ELF-1 (cell line): ENCODE results near the gene SMIM21.

Experiments used
- DNase-seq: peaks from one replicate; pipeline ENCODE4 v3.0.0-alpha.2; 2016; ENCODE audit warnings: low read depth, low spot score

Gene SMIM21

DNA sequence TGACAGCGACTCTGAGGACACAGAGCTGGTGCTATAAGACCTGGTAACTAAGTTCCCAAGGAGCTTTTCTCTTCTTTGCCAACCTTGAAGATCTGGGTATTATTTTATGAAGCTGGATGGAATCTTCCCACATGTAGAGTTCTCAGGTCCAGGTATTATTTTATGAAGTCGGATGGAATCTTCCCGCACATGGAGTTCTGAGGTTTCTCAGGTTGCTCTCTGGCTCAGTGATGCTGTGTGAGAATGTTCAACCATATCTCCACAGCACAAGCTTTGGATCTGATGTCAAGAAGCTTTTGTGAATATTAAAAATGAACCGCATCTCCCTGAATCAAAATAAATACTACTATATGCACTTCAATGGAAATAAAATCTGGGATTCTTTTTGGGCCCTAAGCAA is at the start of gene SMIM21:
TSS of gene SMIM21 (minus strand) at position 101 of the 400 bp plus-strand sequence. CDS start 140 bp downstream, outside the sequence.
- DNase-seq: no peak

DNA sequence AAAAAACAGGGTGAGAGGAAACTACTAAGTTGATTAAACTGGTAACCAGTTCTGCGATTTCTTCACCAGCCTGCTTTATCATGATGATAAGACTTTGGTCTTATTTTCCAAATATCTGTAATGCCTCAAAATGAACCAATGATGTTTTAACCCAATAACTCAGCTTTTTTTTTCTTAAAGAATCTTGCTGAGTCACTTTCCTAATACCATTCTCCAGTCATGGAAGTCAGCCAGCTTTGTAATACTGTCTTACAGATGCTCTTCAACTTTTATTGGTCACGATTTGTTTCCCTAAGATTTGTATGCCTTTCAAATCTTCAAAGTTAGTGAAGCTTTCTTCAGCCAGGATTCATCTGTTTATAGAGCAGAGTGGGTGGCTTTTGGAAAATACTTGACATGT is 47.7 kb upstream of the SMIM21 start:
- no peak for DNase-seq

DNA sequence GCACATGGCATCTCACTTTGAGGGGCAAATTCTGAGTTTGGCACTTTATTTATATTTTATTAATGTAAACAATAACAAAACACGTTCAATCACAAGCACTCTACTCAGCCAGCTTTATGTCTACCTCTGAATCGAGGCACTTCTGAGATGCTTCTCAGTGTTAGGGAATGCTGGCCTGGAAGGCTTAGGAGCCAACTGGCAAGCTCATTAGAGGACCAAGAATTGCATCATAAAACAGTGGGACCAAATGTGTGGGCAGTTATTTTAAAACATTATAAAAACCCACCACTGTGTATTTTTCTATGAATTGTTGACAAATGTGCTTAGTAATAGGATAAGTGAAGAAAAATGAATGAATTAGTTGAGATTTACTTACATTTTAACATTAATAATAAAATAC is 46.8 kb upstream of the SMIM21 start:
- DNase-seq: no peak

DNA sequence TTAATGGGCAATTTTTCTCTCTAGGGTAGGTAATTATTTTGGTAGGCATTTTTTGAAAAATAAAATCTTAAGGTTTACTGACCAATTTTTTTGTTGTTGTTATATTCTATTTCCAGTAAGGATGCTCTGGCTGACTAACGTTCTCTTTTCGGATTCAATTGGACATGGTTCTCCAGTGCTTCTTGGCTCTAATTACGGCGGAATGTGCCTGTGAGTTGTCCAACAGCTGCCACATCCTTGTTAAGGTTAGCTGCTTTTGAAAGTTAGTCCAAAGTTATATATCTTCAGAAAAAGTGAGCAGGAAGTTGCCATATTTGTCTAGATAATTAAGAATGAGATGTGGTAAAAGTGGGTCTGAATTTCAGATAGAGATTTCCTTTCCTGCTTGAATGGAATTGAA is 45.8 kb upstream of the SMIM21 start:
- DNase-seq: no peak

DNA sequence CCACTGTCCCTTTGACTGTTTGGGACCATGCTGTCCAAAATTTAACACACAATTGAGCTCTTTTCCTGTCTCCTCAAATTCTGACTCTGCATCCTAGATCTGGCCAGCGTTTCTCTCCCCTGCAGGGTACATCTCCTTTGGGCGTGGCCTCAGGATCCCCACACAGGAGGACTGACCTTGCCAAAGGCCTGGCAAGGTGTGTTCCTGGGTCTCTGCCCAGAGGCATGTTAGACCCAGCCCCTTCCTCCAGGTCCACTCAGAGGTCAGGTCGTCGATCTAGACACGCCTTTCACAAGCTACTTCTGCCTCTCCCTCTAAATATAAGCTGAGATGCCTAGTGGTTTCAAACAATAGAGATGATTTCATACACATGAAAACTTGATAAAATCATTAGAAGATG is 45.4 kb upstream of the SMIM21 start:
- no peak for DNase-seq

DNA sequence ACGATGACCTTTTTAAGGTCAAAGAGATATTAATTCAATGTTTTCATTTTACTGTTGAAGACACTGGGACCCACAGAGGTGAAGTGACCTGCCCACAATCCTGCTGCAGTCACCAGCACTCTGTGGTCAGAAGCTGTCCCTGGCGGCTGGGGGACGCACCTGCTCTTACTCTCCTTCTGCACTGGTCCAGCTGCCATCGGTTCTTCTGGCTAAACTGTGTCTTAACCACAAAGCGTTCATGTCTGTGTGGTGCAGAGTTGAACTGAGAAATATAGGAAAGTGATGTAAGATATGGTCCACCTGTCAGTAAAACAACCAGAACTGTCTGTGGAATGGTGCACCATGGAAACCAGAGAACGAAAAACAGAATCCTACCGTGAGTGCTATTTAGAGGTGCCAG is 44.9 kb upstream of the SMIM21 start:
- DNase-seq: no peak

DNA sequence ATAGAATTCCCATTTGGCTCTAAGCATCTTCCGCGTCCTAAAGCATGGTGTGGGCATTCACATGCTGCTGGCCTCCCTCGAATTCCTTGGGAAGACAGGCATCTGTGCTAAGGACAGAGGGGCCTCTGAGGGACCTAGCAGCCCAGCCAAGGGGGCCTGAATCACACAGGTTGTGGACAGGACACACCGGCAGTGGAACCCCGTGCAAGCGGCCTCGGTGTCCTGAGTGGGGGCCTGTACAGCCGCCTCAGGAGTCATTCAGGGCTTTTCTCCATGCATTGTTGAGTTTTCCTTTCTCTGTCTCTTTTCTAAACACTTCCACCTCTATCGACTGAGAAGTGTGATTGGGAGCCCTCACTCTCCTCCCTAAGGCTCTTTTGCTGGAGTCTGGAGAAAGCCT is 44.3 kb upstream of the SMIM21 start:
- DNase-seq: no peak

DNA sequence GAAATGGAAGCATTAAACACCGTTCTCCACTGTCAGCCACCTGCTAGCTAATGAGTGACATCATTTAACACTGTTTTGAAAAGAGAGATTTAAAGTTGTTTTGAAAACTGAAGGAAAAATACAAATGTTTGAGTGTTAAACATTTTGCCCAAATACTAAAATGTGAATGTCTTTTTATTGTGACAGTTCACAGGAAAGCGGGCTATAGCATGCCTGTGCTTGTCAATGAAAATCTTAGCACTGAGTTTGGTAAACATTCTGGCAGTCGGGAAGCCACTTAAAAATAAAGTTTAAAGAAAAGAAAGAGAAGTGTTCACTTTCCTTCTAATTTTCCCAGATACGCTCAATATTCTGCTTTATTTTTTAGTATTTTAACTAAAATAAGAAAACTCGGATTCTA is 40.3 kb upstream of the SMIM21 start:
- no peak for DNase-seq

DNA sequence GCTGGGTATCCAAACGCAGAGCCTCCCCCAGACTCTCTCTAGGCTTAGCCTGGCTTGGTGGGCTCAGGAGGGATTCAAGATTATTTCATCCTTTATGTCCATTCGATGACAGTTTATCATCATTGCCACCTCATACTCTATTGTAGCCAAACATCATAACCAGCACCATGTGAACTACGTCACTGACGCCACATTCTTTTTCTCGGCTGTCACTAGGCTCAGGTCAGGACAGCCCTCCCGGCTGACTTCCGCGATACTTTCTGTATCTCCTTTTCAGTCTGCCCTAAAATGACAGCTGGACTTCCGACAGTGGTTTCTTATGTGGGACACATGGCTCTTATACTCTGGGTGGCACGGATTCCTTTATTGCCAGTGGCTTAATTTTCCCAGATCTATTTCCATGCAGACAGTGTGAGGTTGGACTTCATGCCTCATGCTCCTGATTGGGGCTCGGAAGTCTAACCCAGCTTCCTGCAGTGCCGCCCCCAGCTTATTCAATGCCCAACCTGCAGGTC is 39.8 kb upstream of the SMIM21 start:
- DNase-seq: no peak

DNA sequence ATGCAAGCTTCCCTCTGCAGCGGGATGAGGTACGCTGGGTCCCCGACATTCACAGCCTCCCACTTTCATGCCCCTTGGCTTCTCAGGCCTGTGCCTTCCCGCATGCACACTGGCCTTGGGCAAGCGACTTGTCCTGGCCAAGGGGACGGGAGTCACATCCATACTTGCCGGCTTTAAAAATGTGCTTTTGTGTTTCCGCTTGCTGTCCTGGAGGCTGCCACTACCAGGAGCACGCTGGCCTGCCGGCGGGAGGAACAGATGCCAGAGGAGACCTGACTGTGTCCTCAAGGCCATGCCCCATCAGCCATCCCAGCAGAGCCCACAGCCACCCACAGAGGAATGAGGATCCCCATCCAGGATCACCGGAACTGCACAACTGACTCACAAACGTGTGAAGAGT is 36.9 kb upstream of the SMIM21 start:
- no peak for DNase-seq

DNA sequence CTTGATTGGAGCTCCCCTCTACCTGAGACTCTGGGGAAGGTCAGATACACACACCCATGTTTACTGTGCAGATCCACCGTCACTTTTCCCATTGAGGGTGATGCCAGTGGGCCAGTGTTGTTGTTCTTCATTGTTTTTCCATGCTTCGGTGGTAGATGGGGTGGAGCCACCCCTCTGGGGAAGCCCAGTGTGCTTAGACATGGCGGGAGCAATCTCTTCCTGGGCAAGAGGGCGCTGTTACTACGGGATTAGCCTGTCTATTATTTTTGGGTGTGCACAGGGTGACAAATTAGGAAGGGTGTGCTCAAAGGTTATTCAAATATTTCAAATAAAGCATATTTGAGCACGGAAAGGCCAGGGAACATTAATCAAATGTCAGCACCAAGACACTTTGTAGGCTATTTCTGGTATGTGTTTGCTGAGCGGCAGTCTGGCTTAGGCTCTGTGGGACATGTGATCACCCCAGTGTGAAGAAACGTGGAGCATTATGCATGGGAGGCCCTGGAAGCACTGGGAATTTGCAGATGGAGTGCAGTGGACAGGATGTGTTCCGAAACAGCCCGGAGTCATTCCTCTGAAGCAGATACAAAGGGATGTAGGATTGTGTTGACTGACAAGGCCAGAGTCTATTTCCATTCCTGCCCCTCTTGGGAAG is 34.8 kb upstream of the SMIM21 start:
- DNase-seq: no peak

DNA sequence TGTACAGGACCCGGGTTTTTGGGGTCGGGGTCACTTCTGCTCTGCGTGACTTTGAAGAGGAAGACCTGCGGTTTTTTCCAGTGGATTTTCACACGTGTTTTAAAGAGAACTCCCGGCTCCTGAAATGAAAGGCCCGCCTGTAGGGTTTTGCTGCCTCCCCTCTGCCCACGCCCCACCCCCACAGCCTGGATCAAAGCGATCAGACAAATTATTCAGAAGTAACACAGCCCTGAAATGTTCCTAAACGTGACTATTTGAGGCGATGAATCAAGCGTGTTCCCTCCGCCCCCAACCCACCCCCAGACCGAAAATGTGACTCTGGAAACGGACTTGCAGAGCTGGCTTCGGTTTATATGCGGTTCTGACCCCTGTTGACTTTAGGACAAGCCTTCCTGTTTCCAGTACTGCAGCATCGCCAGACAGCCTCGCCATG is 28.7 kb upstream of the SMIM21 start:
- peak; percentile 46 for DNase-seq

DNA sequence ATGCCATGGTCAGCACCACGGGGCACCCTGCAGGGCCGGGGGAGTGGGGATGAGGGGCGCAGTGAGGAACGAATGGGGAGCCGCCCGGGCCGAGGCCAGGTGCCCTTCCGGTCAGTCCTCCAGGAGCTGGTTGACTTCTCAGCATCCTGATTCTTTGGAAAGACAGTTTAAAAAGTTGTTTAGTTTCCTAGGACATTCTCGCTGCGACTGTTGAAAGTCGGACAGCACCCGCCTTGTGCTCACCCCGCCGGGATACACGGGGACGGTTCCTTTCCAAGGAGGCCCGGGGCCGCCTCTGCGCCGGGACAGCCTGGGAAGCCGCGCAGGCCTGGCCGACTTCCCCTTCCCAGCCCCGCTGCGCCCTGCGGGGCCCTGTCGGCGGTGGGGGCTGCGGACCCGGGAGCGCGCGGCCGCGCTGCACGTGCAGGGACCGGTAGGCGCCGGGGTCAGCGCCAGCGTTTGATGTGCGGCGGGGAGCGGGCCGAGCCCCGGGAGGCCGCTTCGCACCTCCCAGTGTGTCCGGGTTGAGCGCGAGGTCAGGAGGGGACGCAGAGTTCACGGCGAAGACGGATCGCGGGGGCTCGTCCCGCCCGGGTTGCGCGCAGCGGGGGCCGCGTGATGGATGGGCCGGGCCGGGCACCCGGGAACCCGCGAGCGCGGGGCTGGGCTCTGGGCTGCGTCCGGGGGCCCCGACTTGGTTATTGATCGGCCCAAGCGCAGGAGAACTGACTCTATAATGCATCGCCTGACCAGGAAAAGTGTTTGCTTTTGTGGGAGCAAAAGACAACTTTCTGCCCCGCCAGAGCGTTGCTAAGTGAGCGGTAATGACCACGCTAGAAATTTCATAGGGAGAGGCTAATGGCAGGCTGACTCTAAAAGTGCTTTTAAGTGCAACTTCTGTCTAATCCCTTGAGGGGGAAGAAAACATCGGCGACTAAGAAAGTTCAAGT is 28.0 kb upstream of the SMIM21 start:
- peak; percentile 72 for DNase-seq

DNA sequence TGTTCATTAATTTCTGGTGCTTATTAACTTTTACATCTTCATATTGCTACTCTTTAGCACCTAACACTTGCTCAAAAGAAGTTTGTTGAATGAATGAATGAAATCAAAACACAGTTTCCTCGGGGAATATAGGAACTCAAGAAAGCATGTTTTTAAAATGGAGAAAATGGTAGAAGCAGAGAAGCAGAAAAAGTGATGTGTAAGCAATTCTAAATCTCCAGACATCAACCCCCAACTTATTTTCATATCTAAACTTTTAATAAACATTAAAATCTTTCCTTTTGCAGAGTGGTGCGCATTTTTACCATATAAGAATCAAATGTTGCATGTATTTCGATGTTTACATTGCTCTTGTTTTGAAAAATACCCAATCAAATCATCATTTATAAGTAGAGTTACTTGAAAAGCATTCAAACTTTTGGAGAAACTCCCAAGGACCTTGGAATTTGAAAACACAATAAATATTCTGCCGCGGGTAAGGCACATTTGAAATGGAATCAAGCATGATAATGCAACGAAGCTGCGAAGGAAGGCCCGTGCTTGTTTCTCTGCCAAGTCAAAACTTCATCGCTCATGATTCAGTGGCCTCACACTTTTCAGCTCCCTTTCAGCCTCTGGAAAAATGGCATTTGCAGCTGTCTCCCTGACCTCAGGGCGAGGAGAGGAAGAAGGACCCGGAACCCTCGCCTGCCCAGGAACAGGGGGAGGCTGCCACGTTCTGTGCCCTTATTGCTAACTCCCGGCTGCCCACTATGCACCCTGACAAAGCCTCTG is 26.7 kb upstream of the SMIM21 start:
- DNase-seq: no peak

DNA sequence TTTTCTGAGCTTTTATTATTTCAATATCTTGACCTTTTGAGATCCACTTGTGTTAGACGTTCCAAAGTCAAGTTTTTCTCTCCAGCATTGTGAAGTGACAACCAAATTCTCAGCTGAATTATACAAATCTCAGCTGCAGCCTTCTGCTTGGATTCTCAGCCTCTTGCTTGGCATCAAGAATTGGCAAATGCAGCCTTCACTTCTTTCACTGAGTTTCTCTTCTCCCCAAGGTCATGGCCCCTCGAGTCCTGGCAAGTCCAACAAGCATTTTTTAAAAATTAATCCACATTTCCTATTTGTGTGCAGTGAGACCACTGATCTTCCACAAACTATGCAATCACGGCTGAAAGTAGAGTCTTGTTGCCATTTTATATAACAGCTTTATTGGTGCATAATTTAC is 23.4 kb upstream of the SMIM21 start:
- no peak for DNase-seq

DNA sequence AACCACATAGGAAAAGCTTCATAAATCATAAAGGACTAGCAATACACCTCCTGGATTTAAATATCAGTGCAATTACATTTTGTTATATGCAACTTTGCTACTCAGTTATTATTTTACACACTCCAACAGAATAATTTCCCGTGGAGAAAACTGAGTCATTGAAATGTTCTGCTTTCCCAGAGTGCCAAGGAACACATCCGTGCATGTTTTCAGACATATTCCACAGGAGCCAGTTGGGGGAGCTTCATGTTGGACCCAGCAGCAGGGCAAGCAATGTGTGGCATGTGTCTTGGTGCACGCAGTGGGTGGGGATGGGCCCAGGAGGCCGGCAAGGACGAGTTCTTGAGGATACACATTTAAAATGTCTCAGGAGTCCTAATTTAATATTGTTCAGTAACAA is 14.4 kb upstream of the SMIM21 start:
- no peak for DNase-seq

DNA sequence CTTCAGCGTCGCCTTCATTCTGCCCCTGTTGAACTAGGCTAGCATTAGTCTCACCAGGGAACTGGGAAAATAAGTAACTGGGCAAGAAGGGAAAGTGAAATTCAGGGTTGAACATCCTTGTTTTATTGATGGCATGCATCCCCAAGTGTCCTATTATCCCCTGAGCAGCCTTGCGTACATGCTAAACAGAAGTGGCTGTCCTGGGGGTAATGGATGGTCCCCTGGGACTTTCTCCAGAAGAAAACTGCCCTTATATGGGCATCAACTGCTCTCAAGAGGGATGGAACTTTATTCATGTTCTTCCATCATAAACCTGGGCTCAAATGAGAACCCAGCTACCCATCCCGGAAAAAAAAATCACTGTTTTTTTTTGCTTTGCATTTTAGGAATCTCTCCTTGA is 11.8 kb upstream of the SMIM21 start:
- no peak for DNase-seq

DNA sequence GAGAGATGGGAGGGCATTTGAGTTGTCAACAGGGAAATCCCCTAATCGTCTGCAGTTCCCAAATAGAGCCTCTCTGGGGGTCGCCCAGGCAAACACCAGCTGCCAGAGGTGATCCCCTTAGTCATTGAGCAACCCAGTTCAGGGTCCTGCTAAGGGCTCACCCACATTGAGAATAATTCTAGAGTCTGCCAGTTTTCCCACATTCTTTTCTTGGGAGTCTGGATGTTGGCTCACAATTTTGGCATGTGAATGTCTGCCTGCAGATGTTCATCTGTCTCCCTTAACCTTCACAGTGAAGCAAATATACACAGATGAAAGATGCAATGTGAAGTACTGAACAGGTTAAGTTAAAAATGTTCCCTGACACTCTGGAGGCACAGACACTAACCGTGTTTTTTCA is 11.4 kb upstream of the SMIM21 start:
- DNase-seq: no peak

DNA sequence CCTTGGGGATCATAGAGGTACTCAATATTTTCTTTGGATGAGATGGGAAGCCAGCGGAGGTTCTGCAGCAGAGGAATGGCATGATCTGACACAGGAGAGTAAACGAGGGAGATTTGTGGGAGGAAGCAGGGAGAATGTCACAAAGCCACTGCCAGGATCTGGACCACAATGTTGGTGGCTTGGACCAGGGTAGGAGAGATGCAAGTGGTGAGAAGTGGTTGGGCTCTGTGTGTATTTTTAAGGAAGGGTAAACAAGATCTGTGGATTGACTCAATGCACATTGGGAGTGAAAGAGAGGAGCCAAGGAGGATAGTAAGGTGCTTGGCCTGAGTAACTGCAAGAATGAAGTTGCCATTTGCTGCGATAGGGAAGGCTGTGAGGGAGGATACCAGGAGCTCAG is 10.5 kb upstream of the SMIM21 start:
- no peak for DNase-seq

DNA sequence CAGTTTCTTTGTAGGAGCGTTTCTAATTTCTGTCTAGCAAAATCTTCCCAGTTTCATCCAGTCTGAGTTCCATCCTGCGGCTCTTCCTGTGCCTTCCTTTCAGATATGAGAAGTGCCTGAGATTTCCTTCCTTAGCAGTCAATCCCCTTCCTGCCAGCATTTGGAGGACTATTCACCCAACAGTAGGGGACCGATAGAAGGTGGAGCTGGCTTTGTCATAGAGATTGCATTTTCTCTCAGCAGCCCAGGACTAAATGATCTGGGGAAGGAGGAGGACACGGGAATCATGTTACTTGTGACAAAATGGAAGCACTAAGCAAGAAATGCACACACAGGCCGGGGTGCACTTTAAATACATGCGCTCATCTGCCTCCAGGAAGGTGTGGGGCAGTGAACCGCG is 5.6 kb upstream of the SMIM21 start:
- DNase-seq: peak; percentile 23

DNA sequence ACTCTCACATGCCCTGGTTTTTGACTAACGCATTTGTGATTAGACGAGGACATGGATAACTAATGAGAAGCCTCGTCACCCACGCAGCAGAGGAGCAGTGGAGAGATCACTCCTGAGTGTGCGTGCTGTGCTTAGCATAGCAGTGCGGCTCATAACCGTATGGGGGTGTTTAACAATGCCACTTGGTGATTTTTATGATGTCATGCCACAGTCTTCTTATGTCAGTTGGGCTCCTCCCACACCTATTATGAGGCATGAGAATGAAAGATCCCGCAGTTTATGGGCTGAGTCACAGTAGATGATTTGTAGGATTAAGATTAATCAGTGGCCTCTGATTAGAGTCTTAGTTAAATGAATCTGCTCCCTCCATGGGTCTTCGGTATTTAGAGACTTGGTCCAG is 2.5 kb upstream of the SMIM21 start:
- no peak for DNase-seq

DNA sequence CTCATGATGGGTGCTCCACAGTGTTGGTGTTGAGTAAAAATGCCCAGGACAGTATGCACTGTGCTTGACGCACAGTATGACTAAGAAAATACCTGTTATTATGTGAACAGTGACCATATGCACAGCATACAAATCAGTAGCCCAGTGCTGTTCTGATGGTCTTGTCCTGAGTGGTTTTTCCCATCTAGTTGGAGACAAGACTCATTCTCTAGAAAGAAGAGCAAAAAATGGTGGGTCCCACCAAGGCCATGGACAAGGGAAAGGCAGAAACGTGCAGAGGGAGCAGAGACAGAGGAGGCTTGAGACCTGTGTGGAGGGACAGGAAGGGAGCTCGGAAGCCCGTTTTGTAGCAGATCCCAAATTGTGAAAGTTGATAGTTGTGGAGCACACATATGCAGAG is 987 bp upstream of the SMIM21 start:
- DNase-seq: no peak
